Measurements from ENCODE around the gene UST.

- TF ChIP-seq CTCF (IDR thresholded peaks at IDR 0.05), result no peak
- TF ChIP-seq EZH2 (IDR thresholded peaks at IDR 0.05), result no peak
Observed at GRCh38 chr6:148828047-148828446, 81.2 kb downstream of the UST start.
